DND-41 (cell line): ENCODE results near the gene ZNF575.
"Not testable (repeated sequence)": the region's sequence is repeated elsewhere in the genome, so short reads cannot be mapped to it uniquely, and the experiment has no call there.

Experiments
- ATAC-seq: fragments of 200-7000 bp; cut with Tn5 transposase; 3 replicates; pipeline ENCODE4 v1.9.1; 2021; ENCODE audit warnings: low read depth; ENCODE audit not compliant: insufficient read depth
- DNase-seq: peaks from one replicate; pipeline ENCODE4 v3.0.0-alpha.2; 2020
- H2AFZ ChIP-seq: 2 replicates; pipeline ENCODE4 v1.6.0; 2012; ENCODE audit warnings: low read depth, low read length
- H3K27ac ChIP-seq: 2 replicates; pipeline ENCODE4 v1.5.1; 2012; ENCODE audit warnings: low read length, inconsistent platforms
- H3K27me3 ChIP-seq: fragments of 200-600 bp; sonication (generic); 2 replicates; pipeline ENCODE4 v1.6.0; 2012; ENCODE audit warnings: low read length, mild to moderate bottlenecking, inconsistent platforms; ENCODE audit not compliant: insufficient read depth, poor library complexity
- H3K36me3 ChIP-seq: 2 replicates; pipeline ENCODE4 v1.5.1; 2012; ENCODE audit warnings: low read length, inconsistent platforms; ENCODE audit not compliant: insufficient read depth
- H3K4me1 ChIP-seq: 2 replicates; pipeline ENCODE4 v1.5.1; 2012; ENCODE audit warnings: mild to moderate bottlenecking, low read length; ENCODE audit not compliant: insufficient read depth
- H3K4me2 ChIP-seq: 2 replicates; pipeline ENCODE4 v1.6.0; 2012; ENCODE audit warnings: mild to moderate bottlenecking, moderate library complexity, low read length, inconsistent platforms; ENCODE audit not compliant: insufficient read depth
- H3K4me3 ChIP-seq, 2 experiments: fragments of 200-600 bp in 1 of 2; shearing (Covaris generic) in 1 of 2; 2 replicates each; pipeline ENCODE4 v1.5.1; 2012 to 2016; ENCODE audit warnings: inconsistent platforms in 2 of 2, low read length in 2 of 2, mild to moderate bottlenecking in 2 of 2, low read depth in 1 of 2, moderate library complexity in 1 of 2
- H3K79me2 ChIP-seq: 2 replicates; pipeline ENCODE4 v1.6.0; 2012; ENCODE audit warnings: low read length, inconsistent platforms; ENCODE audit not compliant: insufficient read depth
- H3K9ac ChIP-seq: 2 replicates; pipeline ENCODE4 v1.6.0; 2012; ENCODE audit warnings: low read depth, mild to moderate bottlenecking, inconsistent platforms, low read length, moderate library complexity
- H3K9me3 ChIP-seq: 2 replicates; pipeline ENCODE4 v1.5.1; 2012; ENCODE audit warnings: low read length, moderate library complexity, mild to moderate bottlenecking, inconsistent platforms; ENCODE audit not compliant: insufficient read depth, severe bottlenecking
- H4K20me1 ChIP-seq: 2 replicates; pipeline ENCODE4 v1.6.0; 2012; ENCODE audit warnings: low read length; ENCODE audit not compliant: insufficient read depth
- CTCF ChIP-seq: IDR thresholded peaks from 2 replicates; pipeline ENCODE4 v1.5.1; 2012; ENCODE audit warnings: borderline replicate concordance, low read length, moderate library complexity, mild to moderate bottlenecking; ENCODE audit not compliant: poor library complexity, severe bottlenecking; ENCODE audit errors: extremely low read depth
- EZH2 ChIP-seq: IDR thresholded peaks from 3 replicates; pipeline ENCODE4 v1.6.1; 2012; ENCODE audit warnings: borderline replicate concordance, low read depth, mild to moderate bottlenecking, moderate library complexity, low read length, inconsistent platforms; ENCODE audit not compliant: severe bottlenecking

ZNF575 gene

DNA sequence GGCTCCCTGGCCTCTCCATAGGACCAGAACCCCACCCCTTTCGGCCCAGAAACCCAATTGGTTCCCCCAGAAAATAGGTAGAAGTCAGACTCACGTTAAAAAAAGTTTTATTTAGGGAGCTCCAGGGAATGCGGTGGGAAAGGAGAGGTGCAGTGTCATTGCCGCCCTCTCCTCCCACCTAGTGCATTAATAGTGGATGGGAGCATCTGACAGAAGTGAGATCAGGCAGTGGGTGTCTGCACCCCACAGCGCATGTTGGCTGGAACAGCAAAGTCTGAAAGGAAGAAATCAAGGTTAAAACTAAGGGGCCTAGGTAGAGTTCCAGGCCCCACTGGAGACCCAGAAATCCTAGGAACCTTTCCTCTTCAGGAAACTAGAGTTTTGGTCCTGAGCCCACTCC is 26.4 kb upstream of the ZNF575 start:
- no peak for TF ChIP-seq CTCF
- no peak overlapping the region for H3K27ac ChIP-seq
- H3K27me3 ChIP-seq: no peaks in the 10 kb centered on the region
- H4K20me1 ChIP-seq: no peaks in the 10 kb centered on the region
- H3K9ac ChIP-seq: no peak overlapping the region
- H2AFZ ChIP-seq: no peak overlapping the region
- H3K4me2 ChIP-seq: no peak overlapping the region
- H3K4me3 ChIP-seq: no peak overlapping the region
- DNase-seq: no peak
- ATAC-seq: no peak
- peaks cover 24% of the 10 kb centered on the region for H3K4me1 ChIP-seq
- no peaks in the 10 kb centered on the region for H3K79me2 ChIP-seq
- no peaks in the 10 kb centered on the region for H3K9me3 ChIP-seq
- H3K36me3 ChIP-seq: peaks cover 15% of the 10 kb centered on the region; the same call in 1 of the 2 replicates

- peaks cover 15% of the 10 kb centered on the region; the same call in 1 of the 2 replicates for H3K36me3 ChIP-seq
- H3K9ac ChIP-seq: no peak overlapping the region
- peaks cover 20% of the 10 kb centered on the region for H3K4me1 ChIP-seq
- no peak overlapping the region for H3K4me2 ChIP-seq
- DNase-seq: no peak
- no peaks in the 10 kb centered on the region for H3K9me3 ChIP-seq
- no peak for ATAC-seq
- H3K27me3 ChIP-seq: no peaks in the 10 kb centered on the region
- TF ChIP-seq CTCF (no peak), EZH2 (no peak)
- no peak overlapping the region for H2AFZ ChIP-seq
- no peaks in the 10 kb centered on the region for H3K79me2 ChIP-seq
- no peak overlapping the region for H3K27ac ChIP-seq
- no peaks in the 10 kb centered on the region for H4K20me1 ChIP-seq
- no peak overlapping the region for H3K4me3 ChIP-seq
Measured at GRCh38 chr19:43507880-43508279, 25.1 kb upstream of the ZNF575 start.

DNA sequence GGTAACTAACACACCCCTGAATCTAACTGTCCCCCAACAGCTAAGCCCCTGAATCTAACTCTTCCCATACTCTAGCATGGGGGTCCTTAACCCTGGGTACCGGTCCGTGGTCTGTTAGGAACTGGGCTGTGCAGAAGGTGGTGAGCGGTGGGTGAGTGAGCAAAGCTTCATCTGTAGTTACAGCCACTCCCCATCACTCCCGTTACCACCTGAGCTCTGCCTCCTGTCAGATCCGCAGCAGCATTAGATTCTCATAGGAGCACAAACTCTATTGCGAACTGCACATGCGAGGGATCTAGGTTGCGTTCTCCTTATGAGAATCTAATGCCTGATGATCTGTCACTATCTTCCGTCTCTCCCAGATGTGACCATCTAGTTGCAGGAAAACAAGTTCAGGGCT is 22.3 kb upstream of the ZNF575 start:
- DNase-seq (no peak), ATAC-seq (no peak)
- no peaks in the 10 kb centered on the region for H3K27me3 ChIP-seq
- H4K20me1 ChIP-seq: no peaks in the 10 kb centered on the region
- no peak overlapping the region for H2AFZ ChIP-seq
- no peak overlapping the region for H3K4me3 ChIP-seq
- no peaks in the 10 kb centered on the region for H3K9me3 ChIP-seq
- H3K79me2 ChIP-seq: no peaks in the 10 kb centered on the region
- H3K9ac ChIP-seq: no peak overlapping the region
- no peak overlapping the region for H3K4me2 ChIP-seq
- TF ChIP-seq EZH2: no peak
- no peak overlapping the region for H3K27ac ChIP-seq
- peaks cover 15% of the 10 kb centered on the region; the same call in 1 of the 2 replicates for H3K36me3 ChIP-seq
- no peaks in the 10 kb centered on the region for H3K4me1 ChIP-seq

DNA sequence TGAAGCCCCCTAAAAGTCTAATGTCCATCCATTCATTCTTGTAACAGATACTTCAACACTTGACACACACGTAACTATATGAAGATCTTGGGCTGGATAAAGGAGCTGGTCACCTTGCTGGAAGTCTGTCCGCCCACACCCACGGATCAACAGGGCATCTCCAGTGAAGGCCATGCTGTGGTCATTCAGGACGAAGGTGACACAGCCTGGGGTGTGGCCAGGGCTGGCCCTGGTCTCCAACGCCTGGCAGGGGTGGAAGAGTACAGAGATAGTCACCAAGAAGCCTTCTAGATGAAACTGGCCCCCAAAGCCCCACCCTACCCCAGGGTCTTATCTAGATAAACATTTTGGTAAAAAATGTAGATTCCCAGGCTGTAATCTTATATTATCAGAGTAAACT is 21.7 kb upstream of the ZNF575 start:
- Histone ChIP-seq H3K9ac (no peak overlapping the region), H3K4me1 (no peaks in the 10 kb centered on the region), H3K79me2 (no peaks in the 10 kb centered on the region), H4K20me1 (no peaks in the 10 kb centered on the region), H3K27me3 (no peaks in the 10 kb centered on the region), H3K27ac (no peak overlapping the region), H3K4me3 (no peak overlapping the region), H3K9me3 (no peaks in the 10 kb centered on the region), H3K4me2 (no peak overlapping the region), H2AFZ (no peak overlapping the region), H3K36me3 (peaks cover 15% of the 10 kb centered on the region; the same call in 1 of the 2 replicates)
- ATAC-seq (no peak), DNase-seq (no peak)
- TF ChIP-seq CTCF: no peak
- no peak for TF ChIP-seq EZH2

DNA sequence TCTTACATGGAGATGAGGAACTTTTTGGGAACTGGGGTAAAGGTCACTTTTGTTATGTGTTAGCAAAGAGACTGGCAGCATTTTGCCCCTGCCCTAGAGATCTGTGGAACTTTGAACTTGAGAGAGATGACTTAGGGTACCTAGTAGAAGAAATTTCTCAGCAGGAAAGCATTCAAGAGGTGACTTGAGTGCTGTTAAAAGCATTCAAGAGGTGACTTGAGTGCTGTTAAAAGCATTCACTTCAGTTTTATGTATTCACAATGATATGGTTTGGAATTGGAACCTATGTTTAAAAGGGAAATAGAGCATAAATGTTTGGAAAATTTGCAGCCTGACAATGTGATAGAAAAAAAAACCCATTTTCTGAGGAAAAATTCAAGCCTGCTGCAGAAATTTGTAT is 20.6 kb upstream of the ZNF575 start:
- H3K27me3 ChIP-seq, H2AFZ ChIP-seq, H3K27ac ChIP-seq, H3K9me3 ChIP-seq, H3K4me2 ChIP-seq, H4K20me1 ChIP-seq, ATAC-seq, H3K4me3 ChIP-seq, H3K4me1 ChIP-seq, H3K9ac ChIP-seq, H3K79me2 ChIP-seq, DNase-seq: not testable (repeated sequence)
- peaks cover 15% of the 10 kb centered on the region; the same call in 1 of the 2 replicates for H3K36me3 ChIP-seq
